ENCODE results near the gene IQCM. TPM values are rescaled to one million over a fixed set of nuclear protein-coding genes. Genes with fewer than 3 reads are reported as not detected.

The IQCM gene
- polyA plus RNA-seq, 1 of the 3 experiments (the other 2 are of a cell fraction): not detected

DNA sequence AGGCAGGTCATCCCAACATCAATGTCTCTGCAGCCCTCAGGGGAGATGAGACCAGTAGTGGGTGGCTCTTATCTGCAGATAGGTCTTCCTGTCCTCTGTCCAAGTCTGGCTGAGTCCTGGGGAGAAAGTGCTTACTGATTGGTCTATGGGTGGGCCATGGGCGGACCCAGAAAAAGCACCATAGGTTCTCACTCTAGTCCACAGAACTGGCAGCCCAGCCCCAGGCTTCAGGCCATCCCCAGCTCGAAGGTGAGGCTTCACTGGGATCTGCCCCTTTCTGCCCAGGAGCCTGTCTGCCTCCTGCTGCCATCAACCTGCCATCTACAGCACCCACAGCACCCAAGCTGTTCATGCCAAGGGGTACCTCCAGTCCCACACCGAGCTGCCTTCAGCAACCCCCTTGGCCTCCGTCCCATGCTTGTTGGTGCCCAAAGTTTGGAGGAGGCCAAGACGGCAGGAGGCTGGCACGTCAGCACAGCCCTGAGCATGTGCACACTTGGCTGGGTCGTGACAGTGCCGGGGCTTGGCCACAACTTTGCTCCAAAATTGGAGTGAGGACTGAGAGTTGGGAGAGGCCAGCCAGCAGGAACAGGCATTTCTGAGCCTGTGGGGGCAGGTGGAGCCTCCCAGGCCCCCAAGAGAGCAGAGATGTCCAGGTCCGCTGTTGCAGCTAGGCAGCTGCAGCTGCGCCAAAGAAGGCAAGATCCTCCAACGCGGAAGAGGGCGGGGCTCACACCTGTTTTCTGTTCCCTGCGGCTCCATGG lies 99.6 kb downstream of the IQCM start:
- POLR2A ChIA-PET: no interaction called here
- H3K9ac ChIP-seq: no peak overlapping the region
- no peaks in the 10 kb centered on the region for H3K9me3 ChIP-seq

DNA sequence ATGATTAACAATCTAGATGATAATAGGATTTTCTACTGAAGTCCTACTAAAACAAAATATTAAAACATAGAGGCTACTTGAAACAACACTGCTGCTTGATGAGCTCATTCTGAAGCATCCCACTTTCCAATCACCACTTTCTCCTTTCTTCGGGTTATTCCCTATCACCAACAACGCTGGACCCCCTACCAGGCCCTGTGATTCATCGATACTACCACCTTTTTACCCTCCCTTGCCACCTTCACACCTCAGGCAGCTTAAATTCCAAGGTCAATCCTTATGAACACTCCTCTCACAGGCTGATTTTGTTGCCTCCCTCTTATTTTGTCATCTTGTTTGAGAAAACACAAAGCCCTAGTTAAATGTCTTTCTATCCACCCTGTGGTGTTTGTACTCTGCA lies 102.6 kb downstream of the IQCM start:
- no peaks in the 10 kb centered on the region for H3K79me2 ChIP-seq (ENCODE audit: insufficient read depth)
- no peaks in the 10 kb centered on the region for H3F3A ChIP-seq (replicated peaks; ENCODE audit: insufficient read depth)
- no peaks in the 10 kb centered on the region for H3K36me3 ChIP-seq (replicated peaks in 1 of 2; ENCODE audit: control insufficient read depth in 1 of 2, insufficient read depth in 2 of 2, low read length in 1 of 2)
- CTCF ChIA-PET: no interaction called here
- H3K9me2 ChIP-seq: no peaks in the 10 kb centered on the region
- H4K20me1 ChIP-seq (ENCODE audit: insufficient read depth): no peaks in the 10 kb centered on the region
- H3K27ac ChIP-seq (ENCODE audit: low read depth in 2 of 2, low read length in 1 of 2): no peak overlapping the region
- 0% methylated on average over 3 of the region's 3 CpGs for WGBS (ENCODE audit: low lambda C conversion rate)
- H3K4me3 ChIP-seq (ENCODE audit: low read depth in 2 of 2, low read length in 1 of 2): no peak overlapping the region
- H3K9ac ChIP-seq: no peak overlapping the region
- H3K4me2 ChIP-seq: no peak overlapping the region
- POLR2A ChIA-PET: no interaction called here
- no peak overlapping the region for H2AFZ ChIP-seq (ENCODE audit: low read depth)
- H3K27me3 ChIP-seq (ENCODE audit: insufficient read depth): no peaks in the 10 kb centered on the region
- DNase-seq: no peak
- H3K4me1 ChIP-seq (ENCODE audit: control insufficient read depth in 1 of 2, insufficient read depth in 2 of 2, low read depth in 1 of 2, low read length in 1 of 2): no peaks in the 10 kb centered on the region
- H3K9me3 ChIP-seq: no peaks in the 10 kb centered on the region
- TF ChIP-seq PBX3 (IDR thresholded peaks at IDR 0.05) (no peak), SMC3 (IDR thresholded peaks at IDR 0.05; ENCODE audit: low read depth, low read length) (no peak), IRF3 (IDR thresholded peaks at IDR 0.05; ENCODE audit: low read depth, low read length) (no peak), RCOR1 (IDR thresholded peaks at IDR 0.05; ENCODE audit: low read length) (no peak), MAX (IDR thresholded peaks at IDR 0.05; ENCODE audit: low read depth) (no peak), EZH2phosphoT487 (IDR thresholded peaks at IDR 0.05; ENCODE audit: borderline replicate concordance, low read depth) (no peak), NFIC (IDR thresholded peaks at IDR 0.05; ENCODE audit: borderline replicate concordance) (no peak), EP300 (IDR thresholded peaks at IDR 0.05; ENCODE audit: borderline replicate concordance in 1 of 2, low read depth in 1 of 2, low read length in 1 of 2) (no peak), TEAD4 (IDR thresholded peaks at IDR 0.05; ENCODE audit: borderline replicate concordance, insufficient read depth) (no peak), FOSL2 (IDR thresholded peaks at IDR 0.05; ENCODE audit: borderline replicate concordance, low read depth) (no peak), RAD21 (IDR thresholded peaks at IDR 0.05; ENCODE audit: low read length) (no peak), SIN3A (IDR thresholded peaks at IDR 0.05; ENCODE audit: borderline replicate concordance, low read depth, low read length) (no peak)

More for the DNA sequence above, 99.6 kb downstream of the IQCM start:
- Histone ChIP-seq H3K27ac (ENCODE audit: low read depth in 2 of 2, low read length in 1 of 2) (no peak overlapping the region), H2AFZ (ENCODE audit: low read depth) (no peak overlapping the region), H3K9me2 (no peaks in the 10 kb centered on the region; the same call in 1 of the 2 replicates), H3K79me2 (ENCODE audit: insufficient read depth) (no peaks in the 10 kb centered on the region), H3K27me3 (ENCODE audit: insufficient read depth) (no peaks in the 10 kb centered on the region), H4K20me1 (ENCODE audit: insufficient read depth) (no peaks in the 10 kb centered on the region), H3K4me2 (no peak overlapping the region), H3K4me1 (ENCODE audit: control insufficient read depth in 1 of 2, insufficient read depth in 2 of 2, low read depth in 1 of 2, low read length in 1 of 2) (no peaks in the 10 kb centered on the region), H3K4me3 (ENCODE audit: low read depth in 2 of 2, low read length in 1 of 2) (no peak overlapping the region), H3K36me3 (replicated peaks in 1 of 2; ENCODE audit: control insufficient read depth in 1 of 2, insufficient read depth in 2 of 2, low read length in 1 of 2) (no peaks in the 10 kb centered on the region), H3F3A (replicated peaks; ENCODE audit: insufficient read depth) (no peaks in the 10 kb centered on the region)
- WGBS (ENCODE audit: low lambda C conversion rate): 2% methylated on average over 7 of the region's 14 CpGs
- TF ChIP-seq RFX5 (IDR thresholded peaks at IDR 0.05; ENCODE audit: low read length): no peak
- TF ChIP-seq CTCF (IDR thresholded peaks at IDR 0.05): no peak
- TF ChIP-seq FOXJ3 (CRISPR knock-in tag; IDR thresholded peaks at IDR 0.05): no peak
- no peak for TF ChIP-seq TCF12 (IDR thresholded peaks at IDR 0.05)
- TF ChIP-seq EP300 (IDR thresholded peaks at IDR 0.05; ENCODE audit: borderline replicate concordance in 1 of 2, low read depth in 1 of 2, low read length in 1 of 2): no peak
- TF ChIP-seq SIN3A (IDR thresholded peaks at IDR 0.05; ENCODE audit: borderline replicate concordance, low read depth, low read length): no peak
- TF ChIP-seq, protein P1, sequence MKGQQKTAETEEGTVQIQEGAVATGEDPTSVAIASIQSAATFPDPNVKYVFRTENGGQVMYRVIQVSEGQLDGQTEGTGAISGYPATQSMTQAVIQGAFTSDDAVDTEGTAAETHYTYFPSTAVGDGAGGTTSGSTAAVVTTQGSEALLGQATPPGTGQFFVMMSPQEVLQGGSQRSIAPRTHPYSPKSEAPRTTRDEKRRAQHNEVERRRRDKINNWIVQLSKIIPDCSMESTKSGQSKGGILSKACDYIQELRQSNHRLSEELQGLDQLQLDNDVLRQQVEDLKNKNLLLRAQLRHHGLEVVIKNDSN (IDR thresholded peaks at IDR 0.05; ENCODE audit: borderline replicate concordance, low read depth): no peak
- no peak for TF ChIP-seq FOXM1 (IDR thresholded peaks at IDR 0.05; ENCODE audit: low read depth)
- no peak for TF ChIP-seq TEAD4 (IDR thresholded peaks at IDR 0.05; ENCODE audit: borderline replicate concordance, insufficient read depth)
- TF ChIP-seq MAX (IDR thresholded peaks at IDR 0.05; ENCODE audit: low read depth): no peak
- TF ChIP-seq SMC3 (IDR thresholded peaks at IDR 0.05; ENCODE audit: low read depth, low read length): no peak
- CTCF ChIA-PET: no interaction called here
- no peak for DNase-seq

All from SK-N-SH (cell line).